ENCODE data around the gene BCKDHB. TPM values are rescaled to one million over a fixed set of nuclear protein-coding genes. Genes with fewer than 3 reads are reported as not detected.
"Not testable (repeated sequence)": the region's sequence is repeated elsewhere in the genome, so short reads cannot be mapped to it uniquely, and the experiment has no call there.

Gene BCKDHB
- polyA plus RNA-seq: 10 to 100 TPM in 1 of 3 donors, 1 to 10 TPM in 2; 8.3 to 29.8 (median 9.8) TPM

DNA sequence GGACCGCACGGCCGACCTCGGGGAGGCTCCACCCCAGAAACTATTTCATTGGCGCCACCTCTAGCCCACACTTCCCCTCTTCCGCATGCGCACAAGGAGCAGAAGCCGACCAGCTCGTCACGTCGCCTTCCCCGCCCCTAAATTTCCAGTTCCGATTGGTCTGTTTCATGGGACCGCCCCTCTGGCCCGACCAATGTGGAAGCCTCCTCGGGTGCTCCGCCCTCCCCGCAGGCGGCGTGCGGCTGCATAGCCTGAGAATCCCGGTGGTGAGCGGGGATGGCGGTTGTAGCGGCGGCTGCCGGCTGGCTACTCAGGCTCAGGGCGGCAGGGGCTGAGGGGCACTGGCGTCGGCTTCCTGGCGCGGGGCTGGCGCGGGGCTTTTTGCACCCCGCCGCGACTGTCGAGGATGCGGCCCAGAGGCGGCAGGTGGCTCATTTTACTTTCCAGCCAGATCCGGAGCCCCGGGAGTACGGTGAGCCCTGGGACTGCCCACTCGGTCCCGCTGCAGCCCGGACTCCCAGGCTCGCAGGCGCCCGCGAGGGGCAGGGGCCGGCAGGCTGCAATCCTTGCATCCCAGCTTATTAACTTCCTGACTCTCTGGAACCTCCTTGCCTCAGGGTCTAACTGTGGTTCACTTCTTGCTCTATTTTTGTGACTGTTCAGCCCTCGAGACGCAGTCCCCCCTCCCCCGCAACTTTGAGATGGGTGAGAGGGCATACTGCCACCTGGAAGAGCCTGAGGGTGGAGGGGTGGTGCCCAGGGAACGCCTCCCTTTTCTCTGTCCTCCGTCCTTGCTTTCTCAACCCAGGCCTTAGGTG is at the start of gene BCKDHB:
BCKDHB (plus strand) TSS at position 254 of the 818 bp plus-strand sequence; CDS start at position 277, 23 bp downstream.
- no peak within 1 kb of the TSS for H3K27ac ChIP-seq (ENCODE audit: low read depth, low read length)
- 0 to 1% (median 0%) methylated on average over 42 to 56 of the region's 56 CpGs for WGBS, 3 donors

- H3K27ac ChIP-seq (ENCODE audit: low read depth, low read length): no peak overlapping the region
Measured at GRCh38 chr6:80060774-80061173, 45.7 kb upstream of the BCKDHB start.

DNA sequence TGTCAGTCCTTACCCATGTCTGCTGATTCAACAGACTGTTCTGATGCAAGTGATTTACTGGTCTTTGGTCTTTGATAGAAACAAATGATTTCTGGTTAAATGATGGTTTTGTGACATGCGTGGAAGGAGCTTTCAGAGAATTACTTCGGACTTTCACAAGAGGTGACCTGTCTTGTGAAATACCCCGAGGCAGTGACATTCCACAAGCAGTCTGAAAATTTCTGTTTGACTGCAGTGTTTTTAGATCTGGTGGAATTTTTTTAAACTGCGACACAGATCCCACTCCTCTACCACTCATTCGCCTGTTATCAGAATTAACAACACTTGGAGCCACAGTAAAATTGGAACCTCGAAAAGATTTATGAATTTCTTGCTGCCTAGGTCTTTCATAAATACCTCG is 38.3 kb upstream of the BCKDHB start:
- 61 to 70% (median 69%) methylated on average over 7 of the region's 7 CpGs for WGBS, 3 donors
- H3K27ac ChIP-seq (ENCODE audit: low read depth, low read length): not testable (repeated sequence)

DNA sequence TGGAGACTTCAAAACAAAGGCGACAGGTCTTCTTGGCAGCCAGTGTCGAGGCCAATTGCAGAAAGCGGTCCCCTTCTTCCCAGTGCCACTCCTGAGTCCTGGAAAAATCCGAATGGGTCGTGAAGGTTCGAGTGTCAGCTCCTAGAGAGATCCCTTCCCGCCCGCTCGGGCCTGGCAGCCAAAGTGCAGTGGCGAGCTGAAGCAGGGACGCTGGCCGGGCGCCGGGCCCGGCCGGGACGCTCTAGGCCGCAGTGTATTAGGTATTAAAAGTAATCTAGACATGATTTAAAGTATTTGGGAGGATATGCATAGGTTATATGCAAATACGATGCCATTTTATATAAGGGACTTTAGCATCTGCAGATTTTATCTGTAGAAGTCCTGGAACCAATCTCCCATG is 36.0 kb upstream of the BCKDHB start:
- WGBS, 3 donors: 89 to 93% (median 89%) methylated on average over 19 of the region's 19 CpGs
- H3K27ac ChIP-seq (ENCODE audit: low read depth, low read length): not testable (repeated sequence)

GRCh38 chr6:80077067-80077466 is 29.4 kb upstream of the BCKDHB start:
- WGBS, 3 donors: 43 to 82% (median 68%) methylated on average over 1 of the region's 1 CpG
- no peak overlapping the region for H3K27ac ChIP-seq (ENCODE audit: low read depth, low read length)

- 85 to 92% (median 88%) methylated on average over 6 of the region's 6 CpGs for WGBS, 3 donors
- no peak overlapping the region for H3K27ac ChIP-seq (ENCODE audit: low read depth, low read length)
Measured at GRCh38 chr6:80088637-80089036, 17.8 kb upstream of the BCKDHB start.

- H3K27ac ChIP-seq (ENCODE audit: low read depth, low read length): no peak overlapping the region
Measured at GRCh38 chr6:80091506-80091905, 15.0 kb upstream of the BCKDHB start.

DNA sequence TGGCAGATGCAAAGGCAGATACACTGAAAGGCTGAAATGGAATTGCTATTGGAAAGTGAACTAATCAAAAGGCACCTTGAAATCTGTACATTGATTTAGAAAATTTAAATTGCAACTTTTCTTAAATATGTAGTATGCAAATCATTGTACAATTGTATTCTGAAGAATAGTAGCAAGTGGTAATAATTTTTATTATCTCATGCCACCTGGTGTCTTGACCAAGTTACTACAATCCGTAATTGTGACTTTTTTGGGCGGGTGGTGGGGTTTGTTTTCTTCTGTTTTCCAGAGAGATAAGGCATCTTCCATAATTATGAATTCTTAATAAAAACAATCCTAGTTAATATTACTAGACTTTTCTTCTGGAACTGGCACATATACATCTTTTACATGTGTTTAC is 12.5 kb upstream of the BCKDHB start:
- 1 to 4% (median 3%) methylated on average over 2 of the region's 2 CpGs for WGBS, 3 donors
- no peak overlapping the region for H3K27ac ChIP-seq (ENCODE audit: low read depth, low read length)

GRCh38 chr6:80095600-80095999 is 10.9 kb upstream of the BCKDHB start:
- 38 to 49% (median 48%) methylated on average over 3 of the region's 3 CpGs for WGBS, 3 donors
- H3K27ac ChIP-seq (ENCODE audit: low read depth, low read length): no peak overlapping the region

- H3K27ac ChIP-seq (ENCODE audit: low read depth, low read length): no peak overlapping the region
Measured at GRCh38 chr6:80098392-80098791, 8.1 kb upstream of the BCKDHB start.

GRCh38 chr6:80104520-80104919 is 2.0 kb upstream of the BCKDHB start:
- no peak overlapping the region for H3K27ac ChIP-seq (ENCODE audit: low read depth, low read length)

DNA sequence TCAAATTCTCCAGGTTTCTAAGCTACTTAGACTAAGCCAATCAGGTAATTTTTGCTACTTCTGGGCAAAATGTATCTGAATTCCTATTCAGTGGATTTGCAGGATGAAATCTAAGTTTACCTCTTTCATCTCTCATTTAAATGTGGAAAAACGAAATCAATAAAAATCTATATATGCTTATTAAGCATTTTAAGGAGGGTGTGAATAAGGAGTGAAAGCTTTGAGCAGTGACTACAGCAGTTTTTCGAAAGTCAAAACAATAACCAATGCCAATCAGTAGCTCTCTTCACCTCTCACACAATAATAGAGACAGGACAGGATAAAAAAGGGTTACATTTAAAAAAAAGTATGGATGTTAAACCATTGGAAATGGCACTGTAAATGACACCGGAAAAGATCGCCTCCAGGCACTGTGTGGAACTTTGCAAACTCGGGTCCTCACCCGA is 476 bp upstream of the BCKDHB start:
- H3K27ac ChIP-seq (ENCODE audit: low read depth, low read length): no peak overlapping the region
- 1 to 3% (median 1%) methylated on average over 6 of the region's 6 CpGs for WGBS, 3 donors

GRCh38 chr6:80122576-80122975 is 16.1 kb downstream of the BCKDHB start:
- 91 to 95% (median 95%) methylated on average over 3 of the region's 3 CpGs for WGBS, 3 donors
- not testable (repeated sequence) for H3K27ac ChIP-seq (ENCODE audit: low read depth, low read length)

DNA sequence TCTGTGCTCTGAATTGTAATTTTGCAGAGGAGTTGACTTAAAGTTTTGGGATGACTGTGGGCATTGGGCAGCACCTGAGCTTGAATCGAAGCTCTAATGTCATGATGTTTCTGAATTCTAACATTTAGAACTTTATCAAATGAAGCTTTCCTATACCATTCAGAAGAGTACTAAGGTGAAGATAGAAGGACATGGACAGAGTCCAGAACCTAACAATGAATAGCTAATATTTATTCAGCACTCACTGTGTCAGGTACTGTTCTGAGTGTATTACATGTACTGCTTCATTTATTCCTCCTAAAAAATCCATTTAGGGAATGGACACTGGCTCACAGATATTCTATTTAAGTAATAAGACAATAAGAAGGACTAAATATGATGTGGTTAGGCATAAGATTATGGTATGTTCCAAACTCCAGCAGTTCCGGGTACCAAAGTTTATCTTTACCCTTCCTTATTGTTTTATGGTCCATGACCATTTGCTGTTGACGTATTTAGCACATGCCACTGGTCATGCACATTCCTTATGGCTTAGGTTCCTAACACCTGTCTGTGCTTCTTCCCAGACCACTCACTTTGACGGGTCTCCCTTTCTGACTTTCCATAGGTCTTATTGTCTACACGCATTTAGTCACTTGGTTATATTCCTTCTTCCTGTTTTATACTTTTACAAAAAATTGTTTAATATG is 20.3 kb downstream of the BCKDHB start:
- WGBS, 3 donors: 91 to 95% (median 91%) methylated on average over 5 of the region's 5 CpGs
- H3K27ac ChIP-seq (ENCODE audit: low read depth, low read length): no peak overlapping the region

DNA sequence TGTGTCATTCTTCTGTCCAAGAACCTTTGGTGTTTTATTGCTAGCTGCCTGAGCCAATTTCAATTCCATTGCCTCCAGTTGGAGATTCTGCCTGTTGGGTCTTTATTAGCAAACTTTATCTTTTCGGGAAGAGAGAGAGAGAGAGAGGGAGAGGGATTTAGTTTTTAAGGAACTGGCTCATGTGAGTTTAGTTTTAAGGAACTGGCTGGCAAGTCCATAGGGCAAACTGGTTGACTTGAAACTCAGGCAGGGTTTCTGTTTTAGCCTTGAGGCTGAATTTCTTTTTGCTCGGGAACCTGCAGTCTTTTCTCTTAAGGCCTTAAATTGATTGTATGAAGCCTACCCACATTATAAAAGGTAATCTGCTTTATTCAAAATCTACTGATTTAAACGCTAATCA is 23.0 kb downstream of the BCKDHB start:
- 91 to 95% (median 94%) methylated on average over 3 of the region's 3 CpGs for WGBS, 3 donors
- H3K27ac ChIP-seq (ENCODE audit: low read depth, low read length): no peak overlapping the region

GRCh38 chr6:80133020-80133419 is 26.5 kb downstream of the BCKDHB start:
- WGBS, 3 donors: 55 to 71% (median 57%) methylated on average over 4 of the region's 4 CpGs
- H3K27ac ChIP-seq (ENCODE audit: low read depth, low read length): no peak overlapping the region

GRCh38 chr6:80134065-80134464 is 27.6 kb downstream of the BCKDHB start:
- 83 to 99% (median 94%) methylated on average over 1 of the region's 1 CpG for WGBS, 3 donors
- H3K27ac ChIP-seq (ENCODE audit: low read depth, low read length): no peak overlapping the region

DNA sequence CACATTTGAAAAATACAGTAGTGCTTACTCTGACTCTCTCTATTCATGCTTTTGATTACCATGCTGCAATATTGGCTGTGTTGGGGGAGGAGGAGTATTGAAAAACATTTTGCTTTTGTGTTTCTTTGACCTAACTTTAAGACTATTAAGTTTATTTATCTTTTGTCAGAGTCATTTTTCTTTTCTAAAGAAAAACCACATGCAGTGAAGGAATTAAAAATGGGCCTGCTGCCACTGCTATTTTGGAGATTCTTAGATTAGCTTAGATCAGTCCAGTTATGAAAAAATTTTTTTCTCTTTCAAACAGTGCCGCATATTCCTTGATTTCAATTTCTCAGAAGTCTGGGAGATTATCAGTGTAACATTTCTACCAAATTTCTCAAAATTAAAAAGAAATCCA is 36.1 kb downstream of the BCKDHB start:
- 60 to 80% (median 66%) methylated on average over 1 of the region's 1 CpG for WGBS, 3 donors

GRCh38 chr6:80143419-80143937 is 37.0 kb downstream of the BCKDHB start:
- H3K27ac ChIP-seq (ENCODE audit: low read depth, low read length): no peak overlapping the region
- 22 to 44% (median 26%) methylated on average over 3 of the region's 3 CpGs for WGBS, 3 donors

More for the DNA sequence above, 36.1 kb downstream of the BCKDHB start:
- H3K27ac ChIP-seq (ENCODE audit: low read depth, low read length): no peak overlapping the region

Data from adipose tissue (tissue), 3 donors.